SK-N-SH (cell line): Measurements from ENCODE around the gene EFCAB12. TPM values are rescaled to one million over a fixed set of nuclear protein-coding genes. Genes with fewer than 3 reads are reported as not detected.

Experiments
- CTCF ChIA-PET: fragments of 300-600, 350-600 bp; formaldehyde crosslinking; extraction: SDS; loops from one replicate; lab custom pipeline; 2021; lab: Yijun Ruan, JAX
- POLR2A ChIA-PET: fragments of 350-600 bp; sonication (Branson Sonifier 250); formaldehyde crosslinking; extraction: SDS; loops from one replicate; lab custom pipeline; 2020; ENCODE audit warnings: antibody characterized with exemption, inconsistent platforms; lab: Yijun Ruan, JAX
- DNase-seq: peaks from one replicate; pipeline ENCODE4 v3.0.0; 2012
- H2AFZ ChIP-seq: fragments of 200-600 bp; sonication (generic); 2 replicates; pipeline ENCODE4 v1.8.1; 2016; ENCODE audit warnings: antibody characterized with exemption, mild to moderate bottlenecking, low read depth
- H3F3A ChIP-seq: fragments of 200-600 bp; sonication (generic); replicated peaks from 2 replicates; pipeline ENCODE3; 2016; ENCODE audit warnings: antibody characterized with exemption, mild to moderate bottlenecking; ENCODE audit not compliant: insufficient read depth
- H3K27ac ChIP-seq, 2 experiments: fragments of 200-500 bp in 1 of 2; fragments of 200-600 bp in 1 of 2; sonication (Bioruptor generic) in 1 of 2; sonication (generic), shearing (Covaris generic) in 1 of 2; 2 replicates each; pipeline versions ENCODE4 v1.5.1 to v1.6.1; 2014 to 2016; ENCODE audit warnings: low read depth in 2 of 2, inconsistent platforms in 1 of 2, low read length in 1 of 2, mild to moderate bottlenecking in 1 of 2, mixed read lengths in 1 of 2
- H3K27me3 ChIP-seq: fragments of 200-600 bp; sonication (generic), shearing (Covaris generic); 2 replicates; pipeline ENCODE4 v1.6.1; 2016; ENCODE audit warnings: mixed run types; ENCODE audit not compliant: insufficient read depth
- H3K36me3 ChIP-seq, 2 experiments: fragments of 200-500 bp in 1 of 2; fragments of 200-600 bp in 1 of 2; sonication (Bioruptor generic) in 1 of 2; sonication (generic) in 1 of 2; replicated peaks in 1 of 2; 2 replicates each; pipeline versions ENCODE3 to v1.5.1; 2014 to 2016; ENCODE audit warnings: low read length in 1 of 2, mild to moderate bottlenecking in 1 of 2; ENCODE audit not compliant: insufficient read depth in 2 of 2, control insufficient read depth in 1 of 2
- H3K4me1 ChIP-seq, 2 experiments: fragments of 200-500 bp in 1 of 2; fragments of 200-600 bp in 1 of 2; sonication (Bioruptor generic) in 1 of 2; sonication (generic), shearing (Covaris generic) in 1 of 2; 2 replicates each; pipeline versions ENCODE4 v1.5.1 to v1.6.1; 2014 to 2016; ENCODE audit warnings: low read depth in 1 of 2, low read length in 1 of 2, mixed run types in 1 of 2; ENCODE audit not compliant: insufficient read depth in 2 of 2, control insufficient read depth in 1 of 2
- H3K4me2 ChIP-seq: fragments of 200-600 bp; sonication (generic), shearing (Covaris generic); 2 replicates; pipeline ENCODE4 v1.6.1; 2017; ENCODE audit warnings: mixed run types
- H3K4me3 ChIP-seq, 2 experiments: fragments of 200-500 bp in 1 of 2; fragments of 200-600 bp in 1 of 2; sonication (Bioruptor generic) in 1 of 2; sonication (generic), shearing (Covaris generic) in 1 of 2; 2 replicates each; pipeline versions ENCODE4 v1.5.1 to v1.8.1; 2014 to 2016; ENCODE audit warnings: low read depth in 2 of 2, inconsistent platforms in 1 of 2, low read length in 1 of 2, mild to moderate bottlenecking in 1 of 2, mixed read lengths in 1 of 2, moderate library complexity in 1 of 2
- H3K79me2 ChIP-seq: fragments of 200-600 bp; sonication (generic); 2 replicates; pipeline ENCODE4 v1.8.1; 2017; ENCODE audit warnings: mild to moderate bottlenecking; ENCODE audit not compliant: insufficient read depth
- H3K9ac ChIP-seq: fragments of 200-600 bp; sonication (generic); 2 replicates; pipeline ENCODE4 v1.6.1; 2017; ENCODE audit warnings: mixed run types
- H3K9me2 ChIP-seq: fragments of 200-600 bp; sonication (generic); 2 replicates; pipeline ENCODE4 v1.6.1; 2017; ENCODE audit warnings: mixed run types
- H3K9me3 ChIP-seq: fragments of 200-600 bp; sonication (generic); 2 replicates; pipeline ENCODE4 v1.6.1; 2017; ENCODE audit warnings: mixed run types, mild to moderate bottlenecking, moderate library complexity
- H4K20me1 ChIP-seq: fragments of 200-600 bp; sonication (generic); 2 replicates; pipeline ENCODE4 v1.6.1; 2017; ENCODE audit warnings: mild to moderate bottlenecking, mixed run types; ENCODE audit not compliant: insufficient read depth
- ELF1 ChIP-seq: IDR thresholded peaks from 2 replicates; pipeline ENCODE4 v1.4.0; 2012
- EP300 ChIP-seq, 2 experiments: IDR thresholded peaks; 2 replicates each; pipeline versions ENCODE4 v1.4.0 to v1.6.1; 2012; ENCODE audit warnings: borderline replicate concordance in 1 of 2, low read depth in 1 of 2, low read length in 1 of 2
- EZH2phosphoT487 ChIP-seq: fragments of 200-600 bp; sonication (generic); IDR thresholded peaks from 2 replicates; pipeline ENCODE4 v1.6.1; 2017; ENCODE audit warnings: low read depth, mixed run types, mild to moderate bottlenecking, antibody characterized with exemption, moderate library complexity, borderline replicate concordance
- FOSL2 ChIP-seq: IDR thresholded peaks from 2 replicates; pipeline ENCODE4 v1.4.0; 2012; ENCODE audit warnings: low read depth, mild to moderate bottlenecking, moderate library complexity, borderline replicate concordance
- FOXJ3 ChIP-seq: sonication (generic); formaldehyde crosslinking; IDR thresholded peaks from 2 replicates; pipeline ENCODE4 v1.5.1; 2020; ENCODE audit warnings: mild to moderate bottlenecking, missing genetic modification reagents
- GATA2 ChIP-seq: sonication (generic); formaldehyde crosslinking; IDR thresholded peaks from 2 replicates; pipeline ENCODE4 v1.5.0; 2020; ENCODE audit warnings: mild to moderate bottlenecking, missing genetic modification reagents
- IRF3 ChIP-seq: fragments of 150-350 bp; IDR thresholded peaks from 2 replicates; pipeline ENCODE4 v1.6.1; 2016; ENCODE audit warnings: mild to moderate bottlenecking, low read depth, low read length
- MEF2A ChIP-seq: IDR thresholded peaks from 2 replicates; pipeline ENCODE4 v1.4.0; 2012; ENCODE audit warnings: low read depth, borderline replicate concordance
- MXI1 ChIP-seq: IDR thresholded peaks from 2 replicates; pipeline ENCODE4 v1.6.1; 2012; ENCODE audit warnings: mild to moderate bottlenecking, low read depth, low read length, improper control_type of control experiment
- NFIC ChIP-seq: IDR thresholded peaks from 2 replicates; pipeline ENCODE4 v1.4.0; 2012; ENCODE audit warnings: borderline replicate concordance
- POLR2AphosphoS5 ChIP-seq: IDR thresholded peaks from 2 replicates; pipeline ENCODE4 v1.6.1; 2012; ENCODE audit warnings: low read depth, low read length
- RCOR1 ChIP-seq: fragments of 150-350 bp; IDR thresholded peaks from 2 replicates; pipeline ENCODE4 v1.6.1; 2017; ENCODE audit warnings: antibody characterized with exemption, low read length
- REST ChIP-seq: IDR thresholded peaks from 2 replicates; pipeline ENCODE4 v1.6.1; 2012; ENCODE audit warnings: mild to moderate bottlenecking, low read depth, low read length, moderate library complexity
- RFX5 ChIP-seq: IDR thresholded peaks from 2 replicates; pipeline ENCODE4 v1.6.1; 2012; ENCODE audit warnings: mild to moderate bottlenecking, improper control_type of control experiment, low read length
- RXRA ChIP-seq: IDR thresholded peaks from 2 replicates; pipeline ENCODE4 v1.4.0; 2012; ENCODE audit warnings: low read depth, mild to moderate bottlenecking, borderline replicate concordance
- SIN3A ChIP-seq: IDR thresholded peaks from 2 replicates; pipeline ENCODE4 v1.6.1; 2012; ENCODE audit warnings: low read depth, mild to moderate bottlenecking, low read length, moderate library complexity, borderline replicate concordance
- TEAD4 ChIP-seq: IDR thresholded peaks from 2 replicates; pipeline ENCODE4 v1.4.0; 2012; ENCODE audit warnings: mild to moderate bottlenecking, borderline replicate concordance; ENCODE audit not compliant: insufficient read depth
- ZBTB33 ChIP-seq: IDR thresholded peaks from 2 replicates; pipeline ENCODE4 v1.4.0; 2012; ENCODE audit warnings: low read depth, borderline replicate concordance
- WGBS: methylation state at CpG from one replicate; pipeline ENCODE4 v1.1.6; 2017; ENCODE audit warnings: low lambda C conversion rate; 5-methylcytosine and 5-hydroxymethylcytosine counted together
- polyA plus RNA-seq, 3 experiments: library from polyadenylated mRNA; depleted of rRNA; stranded (reverse); fragments of >200 nt; gene quantifications; 2 replicates each; pipeline ENCODE4 v1.2.3, GENCODE V29; 2012

The EFCAB12 gene
- polyA plus RNA-seq, 1 of the 3 experiments (the other 2 are of a cell fraction): 0.38 TPM

- no peak overlapping the region for H3K27ac ChIP-seq
- ChIA-PET POLR2A (no interaction called here), CTCF (interaction anchor here (1.9 kb wide), 1 partner anchor 13 kb away, joined by 8 read pairs; no protein-coding TSS in a partner anchor)
- no peak overlapping the region for H3K9ac ChIP-seq
- no peaks in the 10 kb centered on the region for H3K27me3 ChIP-seq
- 87% methylated on average over 5 of the region's 5 CpGs for WGBS
- H3K79me2 ChIP-seq: no peaks in the 10 kb centered on the region
- H3K4me1 ChIP-seq: peaks cover 0 to 11% of the 10 kb centered on the region in 2 experiments; a peak in 1 of 4 replicates
- H3K9me3 ChIP-seq: no peaks in the 10 kb centered on the region
- no peak overlapping the region for H3K4me2 ChIP-seq
- H3K36me3 ChIP-seq: no peaks in the 10 kb centered on the region
- H3K4me3 ChIP-seq: no peak overlapping the region
- no peaks in the 10 kb centered on the region for H3K9me2 ChIP-seq
- DNase-seq: no peak
- H3F3A ChIP-seq: no peaks in the 10 kb centered on the region
- no peaks in the 10 kb centered on the region for H4K20me1 ChIP-seq
- TF ChIP-seq EZH2phosphoT487: no peak
- no peak for TF ChIP-seq NFIC
- no peak for TF ChIP-seq GATA2
- no peak for TF ChIP-seq FOSL2
- TF ChIP-seq MXI1: no peak
- TF ChIP-seq RXRA: no peak
- TF ChIP-seq TEAD4: no peak
- no peak for TF ChIP-seq RFX5
- TF ChIP-seq SIN3A: no peak
- TF ChIP-seq MEF2A: no peak
- TF ChIP-seq FOXJ3 (CRISPR knock-in tag): no peak
- no peak for TF ChIP-seq RCOR1
- TF ChIP-seq IRF3: no peak
- no peak for TF ChIP-seq REST
- TF ChIP-seq ZBTB33: no peak
- no peak for TF ChIP-seq EP300 (IDR thresholded peaks at IDR 0.05; ENCODE audit: borderline replicate concordance in 1 of 2, low read depth in 1 of 2, low read length in 1 of 2)
- no peak for TF ChIP-seq ELF1
- TF ChIP-seq POLR2AphosphoS5: no peak
- no peak overlapping the region for H2AFZ ChIP-seq
These were observed 58.0 kb downstream of the EFCAB12 start for GRCh38 chr3:129370248-129370964.
